ENCODE measurements around the gene ARHGAP45.

ARHGAP45 gene

DNA sequence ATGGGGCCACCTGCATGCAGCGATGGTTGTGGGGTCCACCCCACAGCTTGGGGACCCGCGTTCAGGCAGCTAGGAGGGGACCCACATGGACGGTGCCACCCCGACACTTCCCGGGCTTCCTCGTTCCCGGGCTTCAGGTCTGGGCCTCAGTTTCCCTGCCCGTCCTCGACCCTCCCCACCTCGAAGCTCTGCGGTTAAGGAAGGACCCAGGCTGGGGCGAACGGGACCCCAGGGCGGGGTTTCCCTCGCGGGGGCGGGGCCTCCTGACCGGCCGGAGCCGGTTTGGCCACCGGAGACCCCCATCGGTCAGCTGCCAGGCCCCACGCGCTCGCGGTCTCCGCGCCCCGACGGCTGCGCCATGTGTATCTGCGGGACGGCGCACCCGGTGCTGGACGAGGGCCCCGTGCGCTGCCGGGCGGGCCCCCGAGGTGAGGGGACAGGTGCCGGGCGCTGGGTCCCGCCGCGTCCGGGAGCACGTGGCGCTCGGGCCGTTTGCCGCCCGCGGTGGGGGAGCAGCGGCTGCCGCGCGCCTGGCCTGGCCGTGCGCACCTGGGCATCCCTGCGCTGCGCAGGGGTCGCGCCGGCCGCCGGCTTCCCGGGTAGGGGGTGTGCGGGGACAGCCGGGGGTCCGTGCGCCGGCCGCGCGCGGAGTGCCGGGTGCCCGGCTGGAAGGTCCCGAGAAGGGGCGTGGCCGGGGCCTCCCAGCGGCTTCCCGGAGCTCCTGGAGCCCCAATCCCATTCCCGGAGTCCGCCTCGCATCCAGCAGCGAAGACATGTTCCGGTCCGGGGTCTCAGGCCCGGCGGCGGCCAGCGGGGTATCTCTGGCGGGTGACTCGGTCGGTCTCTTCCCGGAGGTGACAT is 4.2 kb downstream of the ARHGAP45 start:
- DNase-seq = no peak

DNA sequence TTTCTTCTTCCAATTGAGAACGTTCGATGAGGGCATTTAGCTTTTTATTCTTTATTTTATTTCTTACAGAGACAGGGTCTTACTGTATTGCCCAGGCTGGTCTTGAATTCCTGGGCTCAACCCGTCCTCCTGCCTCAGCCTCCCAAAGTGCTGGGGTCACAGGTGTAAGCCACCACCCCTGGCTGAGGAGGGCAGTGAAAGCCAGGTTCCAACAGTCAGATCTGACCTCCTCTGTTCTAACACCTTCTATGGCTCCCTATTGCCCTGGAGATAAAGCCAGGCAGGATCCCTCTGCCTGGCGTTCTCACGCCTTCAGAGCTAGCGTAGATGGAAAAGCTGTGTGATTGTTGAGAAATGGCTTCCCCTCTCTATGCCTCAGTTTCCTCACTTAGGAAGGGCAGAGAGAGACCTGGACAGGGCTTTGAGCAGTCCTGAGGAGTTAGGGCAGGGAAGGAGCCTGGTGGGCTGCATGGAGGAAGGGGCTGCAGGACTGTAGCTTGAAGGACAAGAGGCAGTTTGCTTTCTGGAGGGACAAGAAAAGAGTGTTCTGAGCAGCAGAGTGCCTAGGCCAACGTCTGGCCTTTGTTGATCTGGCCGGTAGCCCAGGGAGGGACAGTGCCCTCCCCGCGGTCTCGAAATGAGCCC is 5.5 kb downstream of the ARHGAP45 start:
- no peak for DNase-seq

DNA sequence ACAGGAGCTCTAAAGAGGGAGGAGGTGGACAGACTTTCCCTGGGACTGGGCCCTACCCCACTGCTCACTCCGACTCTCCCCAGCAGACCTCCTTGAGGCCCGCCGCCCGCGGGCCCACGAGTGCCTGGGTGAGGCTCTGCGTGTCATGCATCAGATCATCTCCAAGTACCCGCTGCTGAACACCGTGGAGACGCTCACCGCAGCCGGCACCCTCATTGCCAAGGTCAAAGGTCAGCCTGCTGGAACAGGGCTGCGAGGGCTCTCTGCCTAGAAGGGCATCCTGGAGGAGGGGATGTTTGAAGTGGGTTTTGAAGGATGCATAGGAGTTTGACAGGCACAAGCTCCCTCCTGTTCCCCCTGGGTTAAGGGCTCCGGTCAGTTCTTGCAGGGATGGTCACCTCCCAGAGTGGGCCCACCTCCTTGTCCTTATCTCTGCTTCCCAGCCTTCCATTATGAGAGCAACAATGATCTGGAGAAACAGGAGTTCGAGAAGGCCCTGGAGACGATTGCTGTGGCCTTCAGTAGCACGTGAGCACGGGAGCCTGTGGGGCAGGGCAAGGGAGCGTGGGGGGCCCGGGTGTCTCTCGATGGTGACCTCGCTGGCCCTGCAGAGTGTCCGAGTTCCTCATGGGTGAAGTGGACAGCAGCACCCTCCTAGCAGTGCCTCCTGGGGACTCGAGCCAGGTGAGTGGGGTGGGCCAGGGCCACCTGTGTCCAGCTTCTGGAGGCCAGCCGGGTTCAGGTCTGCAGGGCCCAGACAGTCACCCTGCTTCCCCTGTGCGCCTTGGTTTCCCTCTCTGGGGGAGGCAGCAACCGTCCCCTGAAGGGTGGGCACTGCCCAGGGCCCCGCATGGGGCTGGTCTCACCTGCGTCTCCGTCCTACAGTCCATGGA is 6.3 kb downstream of the ARHGAP45 start:
- DNase-seq = no peak

DNA sequence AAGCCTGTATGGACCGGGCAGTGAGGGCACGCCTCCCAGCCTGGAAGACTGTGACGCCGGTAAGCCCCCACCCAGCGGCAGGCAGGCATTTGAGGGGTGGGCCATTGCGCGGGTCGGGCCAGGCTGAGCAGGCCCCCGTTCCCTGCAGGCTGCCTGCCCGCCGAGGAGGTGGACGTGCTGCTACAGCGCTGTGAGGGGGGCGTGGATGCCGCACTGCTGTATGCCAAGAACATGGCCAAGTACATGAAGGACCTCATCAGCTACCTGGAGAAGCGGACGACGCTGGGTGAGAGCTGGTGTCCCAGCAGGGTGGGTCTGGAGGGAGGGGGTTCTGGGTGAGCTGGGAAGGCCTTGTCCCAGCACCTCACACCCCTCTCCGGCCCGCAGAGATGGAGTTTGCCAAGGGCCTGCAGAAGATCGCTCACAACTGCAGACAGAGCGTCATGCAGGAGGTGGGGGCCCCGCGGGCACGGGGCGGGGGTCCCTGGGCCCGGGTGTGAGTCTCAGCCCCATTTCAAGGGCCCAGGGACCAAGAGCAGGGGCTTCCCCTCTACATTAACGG is 7.1 kb downstream of the ARHGAP45 start:
- no peak for DNase-seq

DNA sequence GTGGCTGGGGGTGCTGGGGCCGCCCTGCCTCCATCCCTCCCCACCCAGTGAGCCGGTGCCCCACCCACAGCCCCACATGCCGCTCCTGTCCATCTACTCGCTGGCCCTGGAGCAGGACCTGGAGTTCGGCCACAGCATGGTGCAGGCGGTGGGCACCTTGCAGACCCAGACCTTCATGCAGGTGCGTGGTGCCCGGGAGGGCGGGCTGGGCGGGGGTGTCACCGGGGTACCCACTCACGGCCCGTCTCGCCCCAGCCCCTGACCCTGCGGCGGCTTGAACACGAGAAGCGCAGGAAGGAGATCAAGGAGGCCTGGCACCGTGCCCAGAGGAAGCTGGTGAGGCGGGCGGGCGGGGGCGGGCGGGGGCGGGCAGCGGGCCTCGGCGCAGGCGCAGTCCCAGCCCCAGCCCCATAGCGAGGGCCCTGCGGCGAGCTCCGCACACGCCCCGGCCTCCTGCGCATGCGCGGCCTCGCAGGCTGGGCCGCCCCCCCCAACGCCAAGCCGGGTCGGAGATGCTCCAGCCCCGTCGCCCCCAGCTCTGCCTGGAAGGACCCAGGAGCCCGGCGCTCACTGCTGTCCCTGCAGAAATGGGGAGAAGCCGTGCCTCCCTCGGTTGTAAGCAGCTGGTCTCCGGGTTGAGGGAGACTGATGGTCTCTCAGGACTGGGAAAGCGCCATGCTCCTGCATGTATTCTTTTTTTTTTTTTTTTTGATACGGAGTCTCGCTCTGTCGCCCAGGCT is 7.7 kb downstream of the ARHGAP45 start:
- peak; percentile 84 for DNase-seq

DNA sequence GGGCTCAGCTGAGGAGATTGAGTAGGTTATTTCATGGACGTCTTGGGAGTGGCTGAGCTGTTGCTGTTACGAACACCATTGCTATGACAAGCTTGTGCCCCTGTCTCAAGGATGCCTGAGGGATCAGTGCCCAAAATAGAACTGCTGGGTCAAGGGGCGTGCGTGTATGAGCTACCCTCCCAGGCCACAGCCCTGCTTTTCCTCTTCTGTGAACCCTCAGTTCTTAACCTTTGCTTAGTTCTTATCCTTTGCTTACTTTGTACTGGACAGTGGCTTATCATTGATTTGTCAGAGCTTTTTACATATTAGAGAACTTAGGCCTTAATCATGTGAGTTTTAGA is 9.0 kb downstream of the ARHGAP45 start:
- no peak for DNase-seq

DNA sequence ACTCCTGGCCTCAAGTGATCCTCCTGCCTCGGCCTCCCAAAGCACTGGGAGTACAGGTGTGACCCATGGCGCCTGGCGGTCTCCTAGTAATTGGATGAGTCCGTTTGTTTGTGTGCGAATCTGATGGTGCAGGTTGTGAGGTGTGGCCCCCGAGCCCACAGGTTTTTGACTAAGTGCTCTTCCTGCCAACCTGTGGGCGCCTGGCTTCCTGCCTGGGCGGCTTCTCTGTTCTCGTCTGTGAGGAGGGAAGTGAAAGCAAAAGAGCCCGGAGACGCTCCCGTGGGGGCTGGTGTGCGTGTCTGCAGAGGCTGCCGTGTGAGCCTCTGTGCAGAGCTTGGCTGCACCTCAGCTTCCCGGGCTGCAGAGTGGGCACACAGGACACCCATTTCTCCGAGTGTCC is 10.0 kb downstream of the ARHGAP45 start:
- DNase-seq = peak; percentile 94

DNA sequence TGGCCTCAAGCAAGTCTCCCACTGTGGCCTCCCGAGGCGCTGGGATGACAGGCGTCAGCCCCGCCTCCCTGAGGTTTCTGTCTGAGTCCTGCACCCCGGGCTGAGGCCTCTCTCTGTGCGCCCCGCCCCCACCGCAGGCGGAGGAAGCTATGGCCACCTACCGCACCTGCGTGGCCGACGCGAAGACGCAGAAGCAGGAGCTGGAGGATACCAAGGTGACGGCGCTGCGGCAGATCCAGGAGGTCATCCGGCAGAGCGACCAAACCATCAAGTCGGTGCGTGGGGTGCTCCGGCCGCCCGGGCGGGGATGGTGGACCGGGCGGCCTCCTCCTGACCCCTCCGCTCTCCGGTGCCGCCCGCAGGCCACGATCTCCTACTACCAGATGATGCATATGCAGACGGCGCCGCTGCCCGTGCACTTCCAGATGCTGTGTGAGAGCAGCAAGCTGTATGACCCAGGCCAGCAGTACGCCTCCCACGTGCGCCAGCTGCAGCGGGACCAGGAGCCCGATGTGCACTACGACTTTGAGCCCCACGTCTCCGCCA is 12.7 kb downstream of the ARHGAP45 start:
- peak; percentile 76 for DNase-seq

DNA sequence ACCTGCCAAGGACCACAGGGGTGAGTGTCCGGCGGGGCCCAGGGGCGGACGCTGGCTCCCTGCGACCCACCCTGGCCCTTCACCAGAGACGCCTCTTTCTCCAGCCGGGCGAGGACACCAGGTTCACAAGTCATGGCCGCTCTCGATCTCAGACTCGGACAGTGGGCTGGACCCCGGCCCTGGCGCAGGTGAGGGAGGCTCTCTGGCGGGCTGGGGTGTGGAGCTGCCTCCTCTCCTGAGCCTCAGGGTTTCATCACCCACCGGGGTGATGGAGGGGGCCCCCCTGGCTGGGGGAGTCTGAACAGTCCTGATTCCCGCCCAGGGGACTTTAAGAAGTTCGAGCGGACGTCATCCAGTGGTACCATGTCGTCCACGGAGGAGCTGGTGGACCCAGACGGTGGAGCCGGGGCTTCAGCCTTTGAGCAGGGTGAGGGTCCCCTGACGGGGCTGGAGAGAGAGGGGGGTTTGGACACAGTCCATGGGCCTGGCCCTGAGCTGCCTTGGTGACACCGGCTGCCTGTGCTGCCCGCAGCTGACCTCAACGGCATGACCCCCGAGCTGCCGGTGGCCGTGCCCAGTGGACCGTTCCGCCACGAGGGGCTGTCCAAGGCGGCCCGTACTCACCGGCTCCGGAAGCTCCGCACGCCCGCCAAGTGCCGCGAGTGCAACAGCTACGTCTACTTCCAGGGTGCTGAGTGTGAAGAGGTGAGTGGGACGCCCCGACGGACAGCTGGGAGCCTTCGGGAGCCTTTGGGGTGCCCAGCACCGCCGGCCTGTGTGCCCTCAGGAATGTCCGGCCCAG is 13.6 kb downstream of the ARHGAP45 start:
- DNase-seq = no peak

DNA sequence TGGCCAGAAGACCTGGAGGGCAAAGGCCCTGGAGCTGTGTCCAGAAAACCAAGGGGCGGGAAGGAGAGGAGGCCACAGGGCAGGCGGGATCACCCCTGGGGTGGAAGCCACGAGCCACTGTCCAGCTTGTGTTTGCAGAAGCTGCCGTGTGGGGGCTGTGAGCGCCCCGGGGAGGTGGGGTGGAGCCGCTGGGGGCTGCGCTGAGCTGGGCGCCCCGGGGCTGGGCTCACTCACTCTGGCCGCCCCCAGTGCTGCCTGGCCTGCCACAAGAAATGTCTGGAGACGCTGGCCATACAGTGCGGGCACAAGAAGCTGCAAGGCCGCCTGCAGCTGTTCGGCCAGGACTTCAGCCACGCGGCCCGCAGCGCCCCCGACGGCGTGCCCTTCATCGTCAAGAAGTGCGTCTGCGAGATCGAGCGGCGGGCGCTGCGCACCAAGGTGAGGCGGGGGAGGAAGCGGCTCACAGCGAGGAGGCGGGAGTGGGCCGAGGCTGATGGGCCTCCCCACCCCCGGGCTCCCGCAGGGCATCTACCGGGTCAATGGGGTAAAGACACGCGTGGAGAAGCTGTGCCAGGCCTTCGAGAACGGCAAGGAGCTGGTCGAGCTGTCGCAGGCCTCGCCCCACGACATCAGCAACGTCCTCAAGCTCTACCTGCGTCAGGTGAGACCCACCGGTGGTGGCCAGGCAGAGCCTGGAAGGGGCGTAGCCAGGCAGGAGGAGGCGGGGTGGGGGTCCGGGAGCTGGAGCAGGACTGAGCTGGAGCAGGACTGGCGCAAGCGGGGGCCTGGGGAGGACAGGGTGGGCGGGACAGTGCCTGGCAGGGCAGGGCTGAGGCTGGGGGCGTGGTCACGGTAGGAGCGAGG is 14.6 kb downstream of the ARHGAP45 start:
- no peak for DNase-seq

DNA sequence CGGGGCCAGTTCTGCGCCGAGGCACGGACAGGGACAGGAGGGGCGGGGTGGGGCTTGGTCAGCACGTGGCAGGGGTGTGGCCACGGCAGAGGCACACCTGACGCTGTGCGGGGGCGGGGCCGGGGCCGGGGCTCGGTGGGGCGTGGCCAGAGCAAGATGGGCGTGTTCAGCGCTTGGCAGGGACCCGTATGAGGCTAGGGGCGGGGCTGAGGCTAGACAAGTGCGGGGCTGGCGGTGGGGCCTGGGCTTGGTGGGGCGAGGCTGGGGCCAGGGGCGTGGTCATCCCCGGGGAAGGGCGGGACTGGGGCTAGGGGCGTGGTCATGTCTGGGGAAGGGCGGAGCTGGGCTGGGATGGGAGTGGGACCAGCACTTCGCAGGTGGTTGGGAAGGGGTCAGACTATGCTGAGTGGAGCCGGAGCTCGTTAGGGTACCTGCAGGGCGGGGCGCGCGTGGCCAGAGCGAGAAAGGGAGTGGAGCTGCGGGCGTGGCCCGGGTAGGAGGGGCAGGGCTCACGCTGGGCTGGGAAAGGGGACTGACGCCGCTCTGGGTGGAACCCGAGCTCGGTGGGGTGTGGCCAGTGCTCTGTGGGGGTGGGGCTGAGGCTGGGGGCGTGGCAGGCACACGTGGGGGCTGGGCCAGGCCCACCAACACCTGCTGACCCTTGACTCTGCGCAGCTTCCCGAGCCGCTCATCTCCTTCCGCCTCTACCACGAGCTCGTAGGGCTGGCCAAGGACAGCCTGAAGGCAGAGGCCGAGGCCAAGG is 15.4 kb downstream of the ARHGAP45 start:
- peak; percentile 72 for DNase-seq

DNA sequence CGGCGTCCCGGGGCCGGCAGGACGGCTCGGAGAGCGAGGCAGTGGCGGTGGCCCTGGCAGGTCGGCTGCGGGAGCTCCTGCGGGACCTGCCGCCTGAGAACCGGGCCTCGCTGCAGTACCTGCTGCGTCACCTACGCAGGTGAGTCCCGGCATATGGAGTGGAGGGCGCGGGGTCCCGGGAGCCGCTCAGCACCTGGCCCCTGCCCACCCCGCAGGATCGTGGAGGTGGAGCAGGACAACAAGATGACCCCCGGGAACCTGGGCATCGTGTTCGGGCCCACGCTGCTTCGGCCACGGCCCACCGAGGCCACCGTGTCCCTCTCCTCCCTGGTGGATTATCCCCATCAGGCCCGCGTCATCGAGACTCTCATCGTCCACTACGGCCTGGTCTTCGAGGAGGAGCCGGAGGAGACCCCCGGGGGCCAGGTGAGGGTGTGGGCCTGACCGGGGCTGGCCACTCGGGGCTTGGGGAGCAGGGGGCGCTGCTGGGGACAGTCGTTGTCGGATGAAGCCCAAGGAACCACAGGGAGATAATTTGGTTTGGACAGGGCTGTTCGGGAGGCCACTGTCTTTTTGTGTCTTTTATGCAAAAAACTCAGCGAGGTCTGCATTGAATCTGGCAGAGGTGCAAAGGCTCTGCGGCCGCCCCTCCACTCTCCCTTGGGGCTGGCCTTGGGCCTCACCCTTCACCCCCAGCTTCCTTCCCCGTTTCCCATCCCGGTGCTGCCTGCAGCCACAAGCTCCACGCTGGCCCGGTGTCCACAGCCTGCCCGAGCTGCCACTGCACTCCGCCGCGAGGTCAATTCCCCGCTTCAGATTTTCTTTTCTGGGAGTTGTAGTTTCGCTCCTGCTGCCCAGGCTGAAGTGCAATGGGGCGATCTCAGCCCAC is 16.2 kb downstream of the ARHGAP45 start:
- no peak for DNase-seq

DNA sequence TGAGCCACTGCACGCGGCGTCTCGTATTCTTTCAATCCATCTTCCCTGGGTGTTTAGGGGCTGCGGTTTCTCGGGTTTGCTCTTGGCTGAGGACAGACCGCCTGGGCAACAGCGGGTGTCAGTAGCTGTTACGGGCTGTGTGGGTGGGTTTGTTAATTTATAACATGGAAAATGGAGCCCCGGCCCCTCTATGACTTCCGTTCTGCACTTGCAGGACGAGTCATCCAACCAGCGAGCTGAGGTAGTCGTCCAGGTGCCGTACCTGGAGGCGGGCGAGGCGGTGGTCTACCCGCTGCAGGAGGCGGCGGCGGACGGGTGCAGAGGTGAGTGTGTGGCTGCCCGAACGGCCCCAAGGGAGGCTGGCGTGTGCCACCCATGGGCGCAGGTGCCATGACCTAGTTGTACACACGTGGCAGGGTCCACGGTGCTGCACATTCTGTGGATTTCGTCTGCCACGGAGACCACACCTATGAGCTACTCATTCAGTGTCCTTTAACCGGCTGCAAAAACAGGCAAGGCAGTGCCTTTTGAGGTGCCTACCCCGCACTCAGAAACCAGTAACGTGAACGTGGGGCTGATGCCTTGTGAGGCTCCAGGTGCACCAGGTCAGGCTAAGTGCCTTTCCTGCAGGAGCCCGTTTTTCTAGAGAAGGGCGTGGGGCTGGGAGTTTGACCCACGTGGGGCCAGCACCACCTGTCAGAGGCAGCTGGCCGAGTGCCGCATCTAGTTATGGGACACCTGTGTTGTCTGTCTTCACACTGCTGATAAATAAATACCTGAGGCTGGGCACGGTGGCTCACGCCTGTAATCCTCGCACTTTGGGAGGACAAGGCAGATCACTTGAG is 17.3 kb downstream of the ARHGAP45 start:
- peak; percentile 43 for DNase-seq

DNA sequence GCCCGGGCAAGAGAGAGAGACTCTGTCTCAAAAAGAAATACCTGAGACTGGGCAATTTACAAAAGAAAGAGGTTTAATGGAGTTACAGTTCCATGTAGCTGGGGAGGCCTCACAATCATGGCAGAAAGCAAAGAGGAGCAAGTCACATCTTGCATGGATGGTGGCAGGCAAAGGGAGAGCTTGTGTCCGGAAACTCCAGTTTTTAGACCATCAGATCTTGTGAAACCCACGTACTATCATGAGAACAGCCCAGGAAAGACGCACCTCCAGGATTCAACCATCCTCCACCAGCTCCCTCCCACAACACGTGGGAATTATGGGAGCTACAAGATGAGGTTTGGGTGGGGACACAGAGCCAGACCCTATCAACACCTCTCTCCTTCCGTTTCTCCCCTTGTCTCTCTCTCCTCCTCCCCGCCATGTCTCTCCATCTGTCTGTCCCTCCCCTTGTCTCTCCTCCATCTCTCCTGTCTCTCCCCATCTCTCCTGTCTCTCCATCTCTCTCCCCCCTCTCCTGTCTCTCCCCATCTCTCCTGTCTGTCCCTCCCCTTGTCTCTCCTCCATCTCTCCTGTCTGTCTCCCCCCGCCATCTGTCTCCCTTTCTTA is 18.2 kb downstream of the ARHGAP45 start:
- no peak for DNase-seq

DNA sequence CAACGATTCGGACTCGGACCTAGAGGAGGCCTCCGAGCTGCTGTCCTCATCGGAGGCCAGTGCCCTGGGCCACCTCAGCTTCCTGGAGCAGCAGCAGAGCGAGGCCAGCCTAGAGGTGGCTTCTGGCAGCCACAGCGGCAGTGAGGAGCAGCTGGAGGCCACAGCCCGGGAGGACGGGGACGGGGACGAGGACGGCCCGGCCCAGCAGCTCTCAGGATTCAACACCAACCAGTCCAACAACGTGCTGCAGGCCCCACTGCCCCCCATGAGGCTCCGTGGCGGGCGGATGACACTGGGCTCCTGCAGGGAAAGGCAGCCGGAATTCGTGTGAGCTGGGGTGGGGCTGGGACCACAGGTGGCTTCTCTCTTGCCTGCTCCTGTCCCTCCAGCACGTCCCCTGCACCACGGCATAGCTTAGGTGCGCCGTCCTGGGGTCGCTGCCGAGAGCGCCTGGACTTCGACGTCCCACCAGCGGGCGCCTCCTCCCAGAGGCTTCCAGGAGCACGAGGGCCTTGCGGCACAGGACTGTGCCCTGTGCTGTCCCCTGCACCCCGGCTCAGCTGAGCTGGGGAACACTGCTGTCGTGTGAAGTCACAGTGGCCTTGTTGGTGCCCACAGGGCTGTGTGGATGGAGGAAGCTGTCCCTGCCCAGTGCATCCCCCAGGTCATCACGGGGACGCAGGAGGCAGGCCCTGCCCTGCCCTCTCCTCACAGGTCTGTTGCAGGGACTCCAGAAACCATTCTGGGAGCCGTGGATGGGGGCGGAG is 18.9 kb downstream of the ARHGAP45 start:
- DNase-seq = no peak

DNA sequence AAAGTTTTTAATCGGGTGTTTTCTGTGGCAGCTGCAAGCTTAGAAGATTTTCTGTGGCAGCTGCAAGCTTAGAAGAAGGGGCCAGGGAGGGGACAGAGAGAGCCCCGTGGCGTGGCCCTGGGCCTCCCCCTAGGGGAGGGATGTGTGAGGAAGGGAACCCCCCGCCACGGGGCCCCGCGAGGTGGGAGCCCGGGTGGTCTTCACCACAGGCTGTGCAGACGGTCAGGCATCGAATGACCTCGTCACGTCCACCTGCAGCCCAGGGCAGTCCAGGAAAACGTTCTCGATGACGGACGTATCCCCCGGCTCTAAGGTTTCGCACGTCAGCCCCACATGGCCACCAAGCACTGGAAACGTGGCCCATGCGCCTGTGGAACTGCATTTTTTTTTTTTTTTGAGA is 19.6 kb downstream of the ARHGAP45 start:
- DNase-seq = no peak

Measured in activated naive CD4-positive, alpha-beta T cell treated with Interleukin-2 at 50 U/mL for 16 hours (primary cell).